Cardiac septum (tissue), 1 donor: ENCODE measurements around the gene BIRC6. TPM values are rescaled to one million over a fixed set of nuclear protein-coding genes. Genes with fewer than 3 reads are reported as not detected.
"Not testable (repeated sequence)": the region's sequence is repeated elsewhere in the genome, so short reads cannot be mapped to it uniquely, and the experiment has no call there.

Source experiments
- DNase-seq: peaks from one replicate; pipeline ENCODE4 v3.0.0-alpha.2; 2020; ENCODE audit warnings: low spot score
- intact Hi-C: fragments of 100-400 bp; cut with DNase I; formaldehyde crosslinking; loops from one replicate; pipeline ENCODE4 v1.14.0; 2022
- total RNA-seq: library from RNA; stranded (reverse); fragmentation: NEBNext Ultra II Directional; extraction: Animal tissue kit (Norgen Biotek cat#: 25700); gene quantifications from one replicate; pipeline ENCODE4 v1.2.1, GENCODE V29; 2021
- donor health status: DM: no; HTN: no; CAD: no.

BIRC6 gene
- total RNA-seq, 1 donor from 2014 or later = 57.0 TPM

DNA sequence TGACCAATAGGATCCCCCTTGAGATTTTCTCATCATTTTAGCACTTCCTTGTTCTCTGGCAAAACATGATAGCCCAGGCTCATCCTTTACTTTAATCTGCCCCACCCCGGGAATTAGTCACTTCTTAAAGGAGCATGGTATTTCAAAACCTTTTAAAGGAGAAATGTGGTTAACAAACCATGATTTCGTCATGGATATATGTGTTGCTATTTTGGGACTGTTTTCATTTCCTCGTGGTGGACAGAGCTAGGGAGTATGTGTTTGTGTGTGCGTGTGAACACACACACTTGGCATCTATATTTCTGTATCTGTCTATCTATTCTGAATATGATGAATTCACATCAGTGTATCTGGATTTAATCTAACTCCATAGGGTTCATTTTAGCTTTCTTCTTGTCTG is 128.1 kb downstream of the BIRC6 start:
- DNase-seq = no peak
- intact Hi-C loops = no loop called here

GRCh38 chr2:32485399-32485798 is 128.6 kb downstream of the BIRC6 start:
- no peak for DNase-seq
- intact Hi-C loops = no loop called here

DNA sequence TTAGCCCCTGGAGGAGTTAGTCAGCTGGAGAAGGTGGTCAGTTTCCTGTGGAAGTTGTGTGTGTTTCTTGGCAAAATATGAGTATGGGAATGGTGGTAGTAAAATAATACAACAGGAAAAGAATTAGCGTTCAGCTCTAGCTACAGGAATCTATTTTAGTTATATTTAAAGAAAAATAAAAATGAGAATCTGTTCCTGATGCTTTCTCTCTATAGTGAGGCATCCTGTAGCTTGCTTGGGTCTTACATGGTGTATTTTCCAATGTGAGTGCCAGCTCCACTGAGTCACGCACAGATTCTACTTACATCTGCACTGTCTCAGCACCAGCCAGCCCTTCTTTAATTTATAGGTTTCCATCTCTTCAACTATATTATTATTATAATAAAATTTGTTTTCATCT is 132.2 kb downstream of the BIRC6 start:
- intact Hi-C loops = no loop called here
- DNase-seq = no peak

- intact Hi-C loops = no loop called here
- DNase-seq = no peak
Measured at GRCh38 chr2:32491346-32491745, 134.5 kb downstream of the BIRC6 start.

GRCh38 chr2:32495139-32495538 is 138.3 kb downstream of the BIRC6 start:
- intact Hi-C loops = no loop called here
- DNase-seq = no peak

DNA sequence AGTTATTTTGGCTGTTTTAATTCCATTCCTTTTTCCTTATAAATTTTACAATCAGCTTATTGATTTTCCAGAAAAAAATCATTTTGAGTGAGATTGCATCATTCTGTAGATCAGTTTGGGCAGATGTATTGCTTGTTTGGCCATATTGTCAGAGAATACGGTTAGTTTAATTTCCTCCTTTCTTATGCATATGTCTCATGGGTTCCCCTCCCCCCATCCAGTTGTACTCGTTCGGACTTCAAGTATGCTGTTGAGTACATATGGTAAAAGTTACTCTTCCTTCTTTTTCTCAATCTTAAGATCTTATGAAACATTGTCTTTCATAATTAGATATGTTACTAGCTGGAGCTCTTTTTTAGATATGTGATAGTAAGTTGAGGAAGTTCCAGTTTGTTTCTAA is 139.8 kb downstream of the BIRC6 start:
- no peak for DNase-seq
- intact Hi-C loops = no loop called here

GRCh38 chr2:32498306-32498705 is 141.5 kb downstream of the BIRC6 start:
- intact Hi-C loops = no loop called here
- no peak for DNase-seq

DNA sequence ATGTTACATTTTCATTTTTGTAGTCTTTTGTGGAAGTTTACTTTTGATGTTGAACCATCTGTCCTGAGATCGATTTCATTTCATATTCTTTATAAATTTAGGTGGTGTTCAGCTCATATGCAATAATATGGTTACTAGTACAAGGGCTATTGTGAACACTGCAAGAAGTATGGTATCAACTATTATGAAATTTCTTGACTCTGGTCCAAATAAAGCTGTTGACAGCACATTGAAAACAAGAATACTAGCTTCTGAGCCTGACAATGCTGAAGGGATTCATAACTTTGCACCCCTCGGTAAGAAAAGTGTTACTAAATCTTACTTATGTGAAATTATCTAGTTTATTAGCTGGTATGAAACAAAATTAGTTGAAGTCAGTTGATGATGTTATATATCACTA is 146.1 kb downstream of the BIRC6 start:
- intact Hi-C loops = no loop called here
- DNase-seq = no peak

- no peak for DNase-seq
- intact Hi-C loops = no loop called here
Measured at GRCh38 chr2:32504877-32505478, 148.2 kb downstream of the BIRC6 start.

DNA sequence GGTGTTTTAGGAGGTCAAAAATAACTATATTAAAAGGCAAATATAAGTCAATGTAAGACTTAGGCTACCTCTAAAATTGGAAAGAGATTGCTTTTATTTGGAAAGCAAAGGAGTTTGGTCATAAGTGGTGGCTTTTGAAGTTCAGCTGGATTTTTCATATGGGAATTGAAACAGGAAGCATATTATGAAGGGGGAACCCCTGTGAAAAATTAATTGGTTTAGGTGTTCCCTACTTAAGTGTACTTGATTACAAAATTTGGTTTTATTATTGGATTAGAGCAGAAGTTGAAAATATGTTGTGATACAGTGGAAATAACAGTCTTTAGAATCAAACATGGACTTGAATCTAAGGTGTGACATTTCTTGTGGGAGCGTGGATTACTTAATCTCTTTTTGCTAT is 149.6 kb downstream of the BIRC6 start:
- intact Hi-C loops = no loop called here
- DNase-seq = no peak

DNA sequence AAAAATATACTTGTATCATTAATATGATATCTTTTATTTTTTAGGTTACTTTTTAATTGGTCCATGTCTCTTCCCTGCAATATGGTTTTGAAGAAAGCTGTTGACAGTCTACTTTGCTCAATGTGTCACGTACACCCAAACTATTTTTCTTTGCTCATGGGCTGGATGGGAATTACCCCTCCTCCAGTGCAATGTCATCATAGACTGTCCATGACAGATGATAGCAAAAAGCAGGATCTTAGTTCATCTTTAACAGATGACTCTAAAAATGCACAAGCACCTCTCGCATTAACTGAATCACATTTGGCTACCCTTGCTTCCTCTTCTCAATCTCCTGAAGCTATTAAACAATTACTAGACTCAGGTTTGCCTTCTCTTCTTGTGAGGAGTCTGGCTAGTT is 158.1 kb downstream of the BIRC6 start:
- DNase-seq = no peak
- intact Hi-C loops = no loop called here

DNA sequence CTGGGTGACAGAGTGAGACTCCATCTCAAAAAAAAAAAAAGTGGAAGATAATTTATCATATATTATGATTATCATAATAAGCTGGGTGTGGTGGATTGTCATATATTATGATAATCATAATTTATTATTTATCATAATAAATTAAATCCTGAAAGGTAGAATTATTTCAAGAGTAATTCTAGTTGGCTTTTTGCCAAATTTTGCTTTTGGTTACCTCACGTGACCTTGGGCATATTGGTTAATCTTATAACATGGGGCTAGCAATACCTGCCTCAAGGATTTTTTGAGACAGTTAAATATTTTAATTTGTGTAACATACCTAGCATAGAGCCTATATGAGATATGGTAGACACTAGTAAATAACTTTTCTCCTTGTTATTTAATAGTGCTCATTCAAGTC is 159.7 kb downstream of the BIRC6 start:
- intact Hi-C loops = no loop called here
- DNase-seq = no peak

DNA sequence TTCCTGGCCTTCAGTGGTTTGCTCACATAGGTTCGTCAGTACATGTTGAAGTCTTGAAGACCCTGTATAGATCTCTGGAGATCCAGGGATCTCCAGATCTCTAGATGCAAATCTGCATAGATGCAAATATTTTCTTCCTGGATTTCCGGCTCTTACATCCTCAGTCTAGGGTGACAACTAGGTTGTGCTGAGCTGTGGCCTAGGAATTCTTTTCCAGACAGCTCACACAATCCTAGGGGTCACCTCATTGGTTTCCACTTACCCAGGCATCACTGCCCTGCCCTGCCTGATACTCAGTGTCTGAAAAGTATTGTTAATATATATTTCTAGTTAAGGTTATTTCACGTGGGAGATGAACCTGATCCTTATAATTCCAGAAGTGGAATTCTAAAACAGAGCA is 165.9 kb downstream of the BIRC6 start:
- intact Hi-C loops = no loop called here
- DNase-seq = no peak

GRCh38 chr2:32523686-32524085 is 166.9 kb downstream of the BIRC6 start:
- intact Hi-C loops = no loop called here
- no peak for DNase-seq

DNA sequence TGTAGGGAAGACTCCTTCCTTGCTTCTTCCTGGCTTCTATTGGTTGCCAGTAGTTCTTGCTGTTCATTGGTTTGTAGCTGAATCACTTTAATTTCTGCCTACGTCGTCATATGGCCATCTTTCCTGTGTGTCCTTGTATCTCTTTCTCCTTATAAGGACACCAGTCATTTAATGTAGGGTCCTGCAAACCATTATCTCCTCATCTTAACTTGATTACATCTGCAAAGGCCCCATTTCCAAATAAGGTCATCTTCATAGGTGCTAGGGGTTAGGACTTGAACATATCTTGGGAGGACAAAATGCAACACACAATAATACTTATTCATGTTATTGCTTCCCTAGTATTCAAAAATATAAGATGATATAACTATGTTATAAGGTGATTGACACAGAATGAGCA is 175.5 kb downstream of the BIRC6 start:
- intact Hi-C loops = no loop called here
- no peak for DNase-seq

DNA sequence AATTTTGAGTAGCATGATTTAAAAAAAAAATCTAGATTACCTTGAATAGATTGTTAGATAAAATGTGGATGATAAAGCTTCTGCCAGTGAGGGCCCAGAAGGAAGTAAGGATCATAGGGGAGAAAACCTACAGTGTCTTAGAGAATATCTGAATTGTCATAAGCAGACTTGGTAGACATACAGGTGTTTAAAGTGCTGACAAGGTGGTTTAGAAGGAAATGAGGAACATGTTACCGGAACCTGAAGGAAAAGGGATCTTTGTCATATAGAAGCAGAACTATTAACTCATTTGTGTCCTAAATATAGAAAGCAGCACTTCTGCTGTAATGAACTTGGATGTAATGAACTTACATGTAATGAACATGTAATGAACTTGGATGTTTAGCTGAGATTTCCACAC is 176.1 kb downstream of the BIRC6 start:
- intact Hi-C loops = no loop called here
- no peak for DNase-seq

DNA sequence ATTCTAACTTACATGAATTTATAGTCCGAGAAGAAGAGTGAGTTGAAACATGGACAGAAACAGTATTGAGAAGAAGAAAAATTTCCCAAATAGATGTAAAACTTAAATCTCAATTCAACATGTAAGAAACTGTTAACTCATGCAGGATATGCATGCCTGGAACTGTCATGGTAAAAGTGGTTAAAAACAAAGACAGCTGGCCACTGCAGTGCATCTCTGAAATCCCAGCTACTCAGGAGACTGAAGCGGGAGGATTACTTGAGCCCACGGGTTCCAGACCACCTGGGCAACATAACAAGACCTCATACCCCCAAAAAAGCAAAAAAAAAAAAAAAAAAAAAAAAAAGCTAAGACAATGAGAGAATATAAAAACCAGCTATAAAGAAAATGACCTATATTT is 178.0 kb downstream of the BIRC6 start:
- no peak for DNase-seq
- intact Hi-C loops = no loop called here

- intact Hi-C loops = no loop called here
- DNase-seq = no peak
Measured at GRCh38 chr2:32538735-32539134, 181.9 kb downstream of the BIRC6 start.

DNA sequence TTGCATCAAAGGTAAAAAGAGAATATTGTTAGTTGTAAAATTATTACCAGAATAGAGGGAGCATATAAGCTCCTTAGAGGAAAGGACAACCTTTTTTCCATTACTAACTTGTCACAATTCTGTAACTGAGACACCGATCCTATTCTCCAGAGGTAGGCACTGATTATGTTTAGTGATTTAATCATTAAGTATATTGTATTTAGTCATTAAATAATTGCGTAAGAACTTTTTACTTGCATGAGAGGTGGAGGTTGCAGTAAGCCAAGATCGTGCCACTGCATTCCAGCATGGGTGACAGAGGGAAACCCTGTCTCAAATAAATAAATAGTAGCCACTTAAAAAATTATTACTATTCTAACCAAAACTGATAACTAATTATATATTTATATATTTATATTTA is 195.7 kb downstream of the BIRC6 start:
- not testable (repeated sequence) for DNase-seq
- intact Hi-C loops = loop anchor here (10.0 kb wide), 1 partner anchor 482 kb away; no protein-coding TSS in a partner anchor

GRCh38 chr2:32553829-32554432 is 197.1 kb downstream of the BIRC6 start:
- DNase-seq = no peak
- intact Hi-C loops = loop anchor here (10.0 kb wide), 1 partner anchor 481 kb away; no protein-coding TSS in a partner anchor

DNA sequence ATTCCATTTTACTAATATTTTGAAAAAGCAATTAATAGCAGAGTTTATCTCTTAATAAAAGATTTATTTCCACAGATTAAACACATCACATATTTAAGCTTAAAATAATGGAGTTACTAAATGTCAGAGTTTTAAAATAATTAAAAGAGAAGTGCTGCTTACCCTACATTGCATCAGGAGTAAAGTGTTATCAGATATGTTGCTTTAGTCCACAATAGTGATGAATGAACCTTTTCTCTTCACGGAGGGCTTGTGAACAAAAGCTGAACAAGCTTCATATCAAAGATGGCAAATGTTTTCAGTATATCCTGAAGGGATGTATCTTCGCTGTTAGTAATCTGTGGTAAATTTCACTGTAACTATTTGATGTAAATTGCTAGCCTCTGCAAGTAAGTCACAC is 201.7 kb downstream of the BIRC6 start:
- DNase-seq = no peak
- intact Hi-C loops = loop anchor here (10.0 kb wide), 1 partner anchor 476 kb away; no protein-coding TSS in a partner anchor

DNA sequence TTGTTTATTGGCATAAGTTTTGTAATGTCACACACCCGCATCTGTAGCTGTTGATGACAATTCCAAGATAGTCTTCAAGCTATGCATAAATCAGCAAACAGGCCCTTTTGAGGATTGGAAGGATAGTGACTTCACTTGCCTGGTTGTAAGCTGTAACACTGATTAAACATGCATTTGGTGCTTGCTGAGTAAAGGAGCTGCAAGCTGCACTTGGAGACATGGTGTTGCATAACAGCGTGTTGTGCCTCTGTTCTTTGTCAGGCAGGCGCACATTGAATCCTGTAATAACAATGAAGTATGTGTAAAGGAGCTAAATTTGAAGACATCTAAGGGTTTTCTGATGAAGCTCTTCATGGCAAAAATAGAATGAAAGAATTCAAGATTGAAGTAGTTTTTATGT is 202.3 kb downstream of the BIRC6 start:
- DNase-seq = no peak
- intact Hi-C loops = loop anchor here (10.0 kb wide), 1 partner anchor 476 kb away; no protein-coding TSS in a partner anchor
